ENCODE measurements around the gene LRCH3. TPM values are rescaled to one million over a fixed set of nuclear protein-coding genes. Genes with fewer than 3 reads are reported as not detected.
A peak's percentile ranks its signal among the peaks of the same experiment; 100 is the strongest.
"Not testable (repeated sequence)": the region's sequence is repeated elsewhere in the genome, so short reads cannot be mapped to it uniquely, and the experiment has no call there.

The LRCH3 gene
- total RNA-seq, 1 donor from 2014 or later, result 19.5 TPM

GRCh38 chr3:197913641-197914380 is 122.8 kb downstream of the LRCH3 start:
- no peak for TF ChIP-seq CTCF (conservative IDR thresholded peaks at IDR 0.05; ENCODE audit: low read depth, low read length)
- DNase-seq (ENCODE audit: low read depth), result no peak
- H3K4me3 ChIP-seq (ENCODE audit: low read depth, low read length), result no peak overlapping the region

- DNase-seq (ENCODE audit: low read depth); H3K4me3 ChIP-seq (ENCODE audit: low read depth, low read length): not testable (repeated sequence)
Observed at GRCh38 chr3:197921429-197922275, 130.6 kb downstream of the LRCH3 start.

- DNase-seq (ENCODE audit: low read depth), result no peak
- TF ChIP-seq CTCF (conservative IDR thresholded peaks at IDR 0.05; ENCODE audit: low read depth, low read length), result peak; percentile 39
- H3K4me3 ChIP-seq (ENCODE audit: low read depth, low read length), result no peak overlapping the region
Observed at GRCh38 chr3:197926418-197926817, 135.4 kb downstream of the LRCH3 start.

- not testable (repeated sequence) for DNase-seq (ENCODE audit: low read depth); H3K4me3 ChIP-seq (ENCODE audit: low read depth, low read length)
Observed at GRCh38 chr3:197927578-197927977, 136.5 kb downstream of the LRCH3 start.

GRCh38 chr3:197936819-197937384 is 145.8 kb downstream of the LRCH3 start:
- H3K4me3 ChIP-seq (ENCODE audit: low read depth, low read length), result no peak overlapping the region
- DNase-seq (ENCODE audit: low read depth), result no peak
- TF ChIP-seq CTCF (conservative IDR thresholded peaks at IDR 0.05; ENCODE audit: low read depth, low read length), result no peak

Other genes starting within 250 kb of the LRCH3 start
- 7.2 and 20.8 TPM in 2 replicates for gene BDH1, start 235.3 kb upstream of the LRCH3 start, total RNA-seq
- 24.6 and 42.0 TPM in 2 replicates for gene RUBCN, start 54.4 kb upstream of the LRCH3 start, total RNA-seq
- gene FYTTD1, start 41.4 kb upstream of the LRCH3 start, total RNA-seq, result 21.0 and 26.0 TPM in 2 replicates
- gene RPL35A, start 158.9 kb downstream of the LRCH3 start, total RNA-seq, result 842 and 1,007 TPM in 2 replicates
- 2.0 and 4.0 TPM in 2 replicates for gene LMLN, start 169.0 kb downstream of the LRCH3 start, total RNA-seq

Data from epithelial cell of proximal tubule (primary cell).